ENCODE data around the gene MYORG. TPM values are rescaled to one million over a fixed set of nuclear protein-coding genes. Genes with fewer than 3 reads are reported as not detected.

MYORG gene
- total and polyA plus RNA-seq, 9 of the 15 experiments (the other 6 are each of a cell fraction or from before 2014, with no cell fraction given), result 0.06 to 0.82 (median 0.18) TPM

DNA sequence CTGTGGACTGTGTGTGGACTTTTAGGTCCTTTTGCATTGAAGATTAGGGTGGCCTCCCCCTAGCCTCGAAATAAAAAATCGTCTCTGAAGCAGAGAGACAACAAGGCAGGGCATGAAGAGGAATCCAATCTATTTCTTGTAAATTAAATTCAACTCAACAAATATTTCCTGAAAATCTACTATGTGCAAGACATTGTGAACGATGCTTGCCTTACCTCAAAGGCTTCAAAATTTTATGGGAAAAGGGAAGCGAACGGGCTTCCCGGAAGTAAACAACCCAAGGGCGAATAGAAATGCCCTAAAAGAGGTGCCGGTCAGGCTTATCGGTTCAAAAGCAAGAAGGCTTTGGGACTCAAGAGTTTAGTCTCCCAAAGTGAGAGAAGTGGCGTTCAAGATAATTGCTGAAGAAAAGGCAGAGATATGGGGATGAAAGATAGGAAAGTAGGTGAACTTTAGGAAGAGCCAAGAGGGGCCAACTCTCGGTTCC, 48.2 kb downstream of the MYORG start (continued):
- TF ChIP-seq MGA (IDR thresholded peaks at IDR 0.05) (no peak), GABPA (tag; conservative IDR thresholded peaks at IDR 0.05; ENCODE audit: low read depth) (no peak), CBX2 (IDR thresholded peaks at IDR 0.05; ENCODE audit: insufficient read depth, low read length, poor library complexity, severe bottlenecking) (no peak), ILK (tag; IDR thresholded peaks at IDR 0.05; ENCODE audit: borderline replicate concordance, low read depth) (no peak), GTF2A2 (tag; IDR thresholded peaks at IDR 0.05) (no peak), EZH2 (IDR thresholded peaks at IDR 0.05; ENCODE audit: borderline replicate concordance, low read depth, low read length) (no peak), PHF21A (IDR thresholded peaks at IDR 0.05; ENCODE audit: borderline replicate concordance, low read depth) (no peak), DNMT1 (IDR thresholded peaks at IDR 0.05) (no peak), HNRNPL (IDR thresholded peaks at IDR 0.05; ENCODE audit: low read depth, low read length) (no peak), C11orf30 (IDR thresholded peaks at IDR 0.05; ENCODE audit: low read depth) (no peak), ELF4 (CRISPR knock-in tag; IDR thresholded peaks at IDR 0.05) (no peak), ZNF431 (CRISPR knock-in tag; IDR thresholded peaks at IDR 0.05) (0 out of 2 replicates have a peak, but pooled peaks have one; percentile 35), POLR2B (IDR thresholded peaks at IDR 0.05; ENCODE audit: low read depth, partially characterized antibody) (peak; percentile 40), ETV1 (tag; conservative IDR thresholded peaks at IDR 0.05; ENCODE audit: low read depth) (0 out of 2 replicates have a peak, but pooled peaks have one; percentile 39), GTF2F1 (IDR thresholded peaks at IDR 0.05; ENCODE audit: low read depth, low read length) (no peak), PHF8 (IDR thresholded peaks at IDR 0.05; ENCODE audit: borderline replicate concordance, low read length) (no peak)
- TF ChIP-seq, protein P1, sequence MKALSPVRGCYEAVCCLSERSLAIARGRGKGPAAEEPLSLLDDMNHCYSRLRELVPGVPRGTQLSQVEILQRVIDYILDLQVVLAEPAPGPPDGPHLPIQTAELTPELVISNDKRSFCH (CRISPR knock-in tag; IDR thresholded peaks at IDR 0.05), result no peak
- TF ChIP-seq, protein P1 (tag; IDR thresholded peaks at IDR 0.05), result 0 out of 2 replicates have a peak, but pooled peaks have one; percentile 23

Data from K562 (cell line).